ENCODE data around the gene BCL2L1.
"Not testable (repeated sequence)": the region's sequence is repeated elsewhere in the genome, so short reads cannot be mapped to it uniquely, and the experiment has no call there.

Gene BCL2L1

DNA sequence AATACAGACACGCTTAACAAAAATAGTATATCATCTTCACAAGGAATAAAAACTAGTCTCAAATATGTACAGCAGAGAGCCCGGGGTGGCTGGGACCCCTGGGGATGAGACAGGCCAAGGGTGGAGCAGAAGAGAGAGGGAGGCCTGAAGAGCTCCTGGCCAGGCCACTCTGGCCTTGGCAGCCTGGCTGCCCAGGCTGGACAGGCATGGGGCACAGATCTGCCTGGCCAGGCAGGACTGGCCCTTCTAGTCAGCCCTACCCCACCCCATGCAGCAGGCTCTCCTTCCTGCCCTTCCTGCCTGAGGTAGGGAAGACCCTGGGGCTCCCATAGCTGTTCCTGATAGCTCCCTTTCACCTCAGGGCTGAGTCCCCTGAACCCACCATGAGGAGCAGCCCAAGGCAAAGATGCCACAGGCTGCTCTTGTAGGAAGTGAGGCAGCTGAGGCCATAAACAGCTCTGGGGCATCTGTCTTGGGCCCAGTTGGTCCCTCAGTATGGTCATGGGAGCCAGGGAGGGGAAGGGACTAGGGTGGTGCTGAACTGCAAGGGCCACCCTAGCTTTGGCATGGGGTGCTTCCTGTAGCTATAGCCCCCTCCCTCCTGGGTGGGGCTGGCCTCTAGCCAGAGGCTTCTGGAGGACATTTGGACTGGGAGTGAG, 57.8 kb downstream of the BCL2L1 start:
- H3K4me3 ChIP-seq (ENCODE audit: low read depth, low read length) = no peak overlapping the region
- no peak for DNase-seq (ENCODE audit: low read depth)

DNA sequence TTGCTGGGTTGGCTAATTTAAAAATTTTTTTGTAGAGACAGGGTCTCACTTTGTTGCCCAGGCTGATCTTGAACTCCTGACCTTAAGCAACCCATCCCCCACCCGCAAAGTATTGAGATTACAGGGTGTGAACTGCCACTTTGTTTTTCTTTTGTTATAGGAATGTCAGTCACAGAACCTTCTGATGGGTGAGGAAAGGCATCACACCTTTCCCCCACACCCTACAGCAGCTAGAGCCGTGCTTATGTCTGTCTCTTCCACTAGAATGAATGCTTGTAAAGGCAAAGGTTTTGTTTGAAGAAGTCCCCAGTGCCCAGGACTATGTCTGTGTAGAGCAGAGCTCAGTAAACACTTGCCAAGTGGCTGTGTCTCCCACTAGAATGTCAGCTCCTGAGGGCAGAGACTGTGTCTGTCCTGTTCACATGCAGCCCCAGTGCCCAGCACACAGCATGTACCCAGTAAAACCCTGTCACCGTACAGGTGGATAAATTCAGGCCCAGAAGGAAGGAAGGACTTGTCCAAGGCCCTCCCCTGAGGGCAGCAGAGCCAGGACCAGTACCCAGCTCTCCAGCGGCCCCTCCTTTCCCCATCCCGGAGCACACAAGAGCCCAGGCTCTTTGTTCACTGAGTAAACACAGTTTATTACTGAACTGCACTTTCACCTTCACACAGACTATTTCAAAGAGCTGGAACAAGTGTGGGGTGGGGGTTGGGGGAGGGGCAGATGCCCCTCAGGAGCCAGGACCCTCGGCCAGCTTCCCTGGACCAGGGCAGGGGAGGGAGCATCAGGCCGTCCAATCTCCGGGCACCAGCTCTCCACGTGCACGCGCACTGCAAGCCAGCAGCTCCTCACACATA, 58.6 kb downstream of the BCL2L1 start:
- no peak overlapping the region for H3K4me3 ChIP-seq (ENCODE audit: low read depth, low read length)
- DNase-seq (ENCODE audit: low read depth) = no peak

DNA sequence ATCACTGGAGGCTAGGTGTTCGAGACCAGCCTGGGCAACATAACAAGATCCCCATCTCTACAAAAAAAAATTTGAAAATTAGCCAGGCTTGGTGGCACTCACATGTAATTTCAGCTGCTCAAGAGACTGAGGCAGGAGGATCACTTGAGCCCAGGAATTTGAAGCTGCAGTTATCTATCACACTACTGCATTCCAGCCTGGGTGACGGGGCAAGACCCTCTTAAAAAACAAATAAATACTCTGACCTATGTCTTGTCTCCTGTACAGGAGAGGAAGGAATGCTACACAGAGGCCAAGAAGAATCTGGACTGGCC, 59.2 kb downstream of the BCL2L1 start:
- no peak for DNase-seq (ENCODE audit: low read depth)
- no peak overlapping the region for H3K4me3 ChIP-seq (ENCODE audit: low read depth, low read length)

GRCh38 chr20:31662372-31662854, 60.3 kb downstream of the BCL2L1 start:
- no peak overlapping the region for H3K4me3 ChIP-seq (ENCODE audit: low read depth, low read length)

DNA sequence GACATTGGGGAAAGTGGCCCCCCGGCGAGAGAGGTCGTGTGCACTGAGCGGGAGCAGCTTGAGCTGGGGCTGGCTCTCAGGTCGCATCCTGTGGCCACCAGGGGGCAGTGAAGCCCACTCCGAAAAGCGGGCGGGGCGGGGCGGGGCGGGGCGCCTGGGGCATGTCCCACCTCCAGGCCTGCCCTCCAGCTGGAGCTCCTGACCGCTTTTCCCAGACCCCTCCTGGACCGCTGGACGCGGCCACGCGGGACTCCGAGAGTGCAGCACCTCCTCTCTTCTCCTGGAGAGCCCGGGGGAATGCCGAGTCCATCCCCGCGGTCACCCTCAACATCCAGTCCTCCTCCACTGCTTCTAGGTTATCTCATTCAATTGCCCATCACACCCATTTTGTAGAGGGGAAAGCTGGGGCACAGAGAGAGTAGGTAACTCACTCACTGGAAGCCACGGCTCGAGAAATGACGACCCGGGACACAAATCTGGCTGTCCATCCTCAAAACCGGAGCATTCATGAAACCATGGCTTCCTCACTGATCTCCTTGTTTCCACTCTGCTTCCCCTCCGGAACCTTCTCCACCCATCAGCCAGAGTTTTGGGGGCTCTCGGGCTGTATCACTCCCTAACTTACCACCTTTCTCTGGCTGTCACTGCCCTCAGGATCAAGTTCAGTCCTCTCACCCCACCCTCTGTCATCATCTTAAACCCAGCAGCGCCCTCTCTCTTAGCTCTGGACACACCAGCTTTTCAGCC, 60.9 kb downstream of the BCL2L1 start:
- peak overlapping the region; percentile 34 for H3K4me3 ChIP-seq (ENCODE audit: low read depth, low read length)
- no peak for DNase-seq (ENCODE audit: low read depth)

More at GRCh38 chr20:31662372-31662854, 60.3 kb downstream of the BCL2L1 start:
- no peak for DNase-seq (ENCODE audit: low read depth)

- H3K4me3 ChIP-seq (ENCODE audit: low read depth, low read length) = no peak overlapping the region
- no peak for DNase-seq (ENCODE audit: low read depth)
These were observed 68.1 kb downstream of the BCL2L1 start for GRCh38 chr20:31654534-31654933.

- no peak for DNase-seq (ENCODE audit: low read depth)
- no peak overlapping the region for H3K4me3 ChIP-seq (ENCODE audit: low read depth, low read length)
These were observed 69.1 kb downstream of the BCL2L1 start for GRCh38 chr20:31653561-31653960.

- H3K4me3 ChIP-seq (ENCODE audit: low read depth, low read length) = no peak overlapping the region
- DNase-seq (ENCODE audit: low read depth) = peak; percentile 37
These were observed 69.7 kb downstream of the BCL2L1 start for GRCh38 chr20:31652917-31653396.

GRCh38 chr20:31648104-31648503, 74.6 kb downstream of the BCL2L1 start:
- not testable (repeated sequence) for H3K4me3 ChIP-seq (ENCODE audit: low read depth, low read length); DNase-seq (ENCODE audit: low read depth)

DNA sequence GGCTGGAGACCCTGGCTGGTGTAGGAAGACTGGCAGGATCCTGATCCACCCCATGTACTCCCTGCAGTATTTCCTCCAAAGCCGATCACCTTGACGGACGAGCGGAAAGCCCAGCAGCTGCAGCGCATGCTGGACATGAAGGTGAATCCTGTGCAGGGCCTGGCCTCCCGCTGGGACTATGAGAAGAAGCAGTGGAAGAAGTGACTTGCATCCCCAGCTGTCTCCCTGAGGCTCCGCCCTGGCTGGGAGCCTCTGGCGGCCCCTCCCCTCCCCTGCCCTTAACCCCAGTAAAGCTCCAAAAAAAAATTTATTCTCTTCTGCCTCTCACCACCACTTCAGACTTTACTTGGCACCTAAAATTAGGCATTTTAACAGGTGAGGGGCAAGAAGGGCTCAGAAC, 78.0 kb downstream of the BCL2L1 start:
- H3K4me3 ChIP-seq (ENCODE audit: low read depth, low read length) = no peak overlapping the region
- DNase-seq (ENCODE audit: low read depth) = no peak

DNA sequence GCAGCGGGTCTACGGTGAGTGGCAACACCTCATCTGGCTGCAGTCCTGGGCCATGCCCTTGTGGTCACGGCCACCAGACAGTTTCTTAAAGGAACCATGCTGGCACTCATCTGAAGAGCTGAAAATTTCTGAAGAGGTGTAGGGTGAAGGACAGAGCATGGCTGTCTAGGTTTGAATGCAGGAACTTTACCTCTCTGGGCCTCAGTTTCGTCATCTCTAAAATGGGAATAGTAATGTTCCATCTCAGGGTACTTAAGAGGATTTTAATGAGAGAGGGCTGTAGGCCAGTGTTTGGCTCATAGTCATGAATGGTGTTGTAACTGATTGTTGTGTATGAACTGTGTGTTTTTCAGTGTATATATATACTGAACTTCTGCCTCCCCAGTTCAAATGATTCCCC, 79.1 kb downstream of the BCL2L1 start:
- DNase-seq (ENCODE audit: low read depth) = no peak
- H3K4me3 ChIP-seq (ENCODE audit: low read depth, low read length) = no peak overlapping the region

DNA sequence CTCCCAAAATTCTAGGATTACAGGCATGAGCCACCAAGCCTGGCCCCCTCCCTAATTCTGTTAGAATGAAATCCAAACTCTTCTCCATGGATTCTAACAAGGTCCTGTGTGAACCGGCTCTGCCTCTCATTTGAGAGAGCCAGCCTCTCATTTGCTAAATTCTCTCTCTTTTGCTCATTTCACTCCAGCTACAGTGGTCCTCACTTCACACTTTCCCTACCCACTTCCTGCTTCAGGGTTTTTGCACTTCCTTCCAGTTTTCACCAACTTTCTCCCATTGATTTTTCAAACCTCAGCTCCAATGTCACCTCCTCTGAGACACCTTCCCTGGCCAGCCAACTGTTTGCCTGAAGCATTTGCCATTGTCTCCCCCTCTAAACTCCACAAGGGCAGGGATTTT, 79.8 kb downstream of the BCL2L1 start:
- no peak for DNase-seq (ENCODE audit: low read depth)
- H3K4me3 ChIP-seq (ENCODE audit: low read depth, low read length) = no peak overlapping the region

GRCh38 chr20:31641391-31641790, 81.3 kb downstream of the BCL2L1 start:
- DNase-seq (ENCODE audit: low read depth) = no peak
- no peak overlapping the region for H3K4me3 ChIP-seq (ENCODE audit: low read depth, low read length)

GRCh38 chr20:31640259-31640658, 82.4 kb downstream of the BCL2L1 start:
- DNase-seq (ENCODE audit: low read depth) = no peak
- H3K4me3 ChIP-seq (ENCODE audit: low read depth, low read length) = no peak overlapping the region

DNA sequence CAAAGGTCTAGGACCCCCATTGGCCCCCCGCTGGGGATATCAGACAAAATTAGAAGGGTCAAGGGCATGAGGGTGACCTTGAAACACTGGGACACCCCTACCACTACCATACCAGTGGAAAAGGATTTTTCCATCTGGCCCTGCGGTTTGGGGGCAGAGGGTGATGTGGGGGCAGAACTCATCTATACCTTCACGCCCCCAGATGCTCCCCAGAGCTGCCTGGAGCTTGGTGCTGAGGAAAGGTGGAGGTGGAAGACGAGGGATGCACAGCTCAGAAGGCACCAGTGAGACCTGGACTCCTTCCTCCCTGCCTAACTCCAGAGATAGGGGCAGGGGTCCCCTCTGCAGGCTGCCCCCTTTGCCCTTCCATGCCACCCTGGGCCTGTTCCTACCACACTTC, 83.9 kb downstream of the BCL2L1 start:
- no peak overlapping the region for H3K4me3 ChIP-seq (ENCODE audit: low read depth, low read length)
- DNase-seq (ENCODE audit: low read depth) = no peak

DNA sequence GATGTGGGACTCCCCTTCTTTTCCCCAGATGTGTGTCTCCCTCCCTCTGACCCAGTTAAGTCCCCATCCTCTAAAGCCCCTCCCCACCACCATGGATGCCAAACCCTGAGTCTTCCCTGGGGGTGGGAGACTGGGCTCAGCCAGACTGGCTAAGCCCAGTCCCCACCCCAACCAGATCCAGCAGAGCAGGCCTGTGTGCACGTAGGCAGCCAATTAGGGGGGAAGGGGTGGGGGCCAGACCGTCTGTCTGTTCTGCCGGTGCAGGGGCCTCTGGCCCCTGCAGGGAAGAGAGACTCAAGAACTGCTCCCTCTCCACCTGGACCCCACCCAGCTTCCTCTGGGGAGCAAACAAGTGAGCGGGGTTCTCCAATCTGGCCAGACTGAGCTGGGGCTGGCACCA, 84.4 kb downstream of the BCL2L1 start:
- no peak for DNase-seq (ENCODE audit: low read depth)
- no peak overlapping the region for H3K4me3 ChIP-seq (ENCODE audit: low read depth, low read length)

DNA sequence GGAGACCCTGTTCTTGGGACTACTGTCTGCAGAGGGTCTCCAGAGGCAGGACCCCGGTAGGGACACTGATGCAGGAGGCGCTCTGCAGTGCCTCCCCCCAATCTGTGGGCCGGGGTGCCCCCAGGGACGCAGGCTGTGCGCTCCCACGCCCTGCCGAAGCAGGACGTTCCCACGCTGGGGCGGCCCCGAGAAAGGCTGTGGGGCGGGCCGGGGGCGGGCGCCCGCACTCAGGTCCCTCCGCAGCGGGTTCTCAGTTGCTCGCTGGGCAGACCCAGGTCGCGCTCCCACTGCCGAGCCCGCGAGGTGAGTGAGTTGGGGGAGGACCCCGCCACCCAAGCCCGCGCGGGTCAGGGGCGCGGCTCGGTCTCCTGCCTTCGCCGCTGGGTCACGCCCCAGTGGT, 85.0 kb downstream of the BCL2L1 start, which contains the start of gene COX4I2:
Gene COX4I2, plus strand, starts transcription at position 253 of the 400 bp plus-strand sequence. CDS start 1,106 bp downstream, outside the sequence.
- DNase-seq (ENCODE audit: low read depth) = no peak
- no peak within 1 kb of the TSS for H3K4me3 ChIP-seq (ENCODE audit: low read depth, low read length)

DNA sequence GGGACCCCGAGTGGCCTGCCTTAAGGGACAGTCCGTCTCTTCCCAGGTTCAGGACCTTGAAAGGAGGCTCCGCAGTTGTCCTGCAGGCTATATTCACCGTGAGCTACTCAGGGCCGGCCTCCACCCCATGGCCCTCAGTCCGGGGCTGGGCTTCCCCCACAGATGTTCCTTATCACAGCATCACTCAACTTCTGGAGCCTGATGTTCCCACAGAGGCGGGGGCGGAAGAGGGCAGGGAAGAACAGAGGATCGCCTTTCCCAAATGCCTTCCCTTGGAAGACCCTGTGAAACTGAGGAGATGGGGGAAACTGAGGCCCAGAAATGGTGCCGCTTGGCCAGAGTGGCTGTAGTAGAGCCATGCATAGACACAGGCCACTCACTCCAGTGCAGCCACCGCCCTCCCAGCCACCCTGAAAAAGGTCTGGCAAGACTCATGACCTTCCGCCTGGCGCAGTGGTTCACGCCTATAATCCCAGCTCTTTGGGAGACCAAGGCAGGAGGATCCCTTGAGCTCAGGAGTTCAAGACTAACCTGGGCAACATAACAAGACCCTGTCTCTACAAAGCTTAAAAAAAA, 89.2 kb downstream of the BCL2L1 start:
- DNase-seq (ENCODE audit: low read depth) = no peak
- H3K4me3 ChIP-seq (ENCODE audit: low read depth, low read length) = no peak overlapping the region

GRCh38 chr20:31632548-31633338, 89.9 kb downstream of the BCL2L1 start:
- no peak overlapping the region for H3K4me3 ChIP-seq (ENCODE audit: low read depth, low read length)

More at GRCh38 chr20:31632548-31633338, 89.9 kb downstream of the BCL2L1 start:
- DNase-seq (ENCODE audit: low read depth) = no peak
